ENCODE measurements around the gene CORO1C. TPM values are rescaled to one million over a fixed set of nuclear protein-coding genes. Genes with fewer than 3 reads are reported as not detected.

Gene CORO1C
- total and polyA plus RNA-seq, 9 of the 15 experiments (the other 6 are each of a cell fraction or from before 2014, with no cell fraction given): 55.2 to 280 (median 150) TPM

GRCh38 chr12:108689314-108690190 lies 41.8 kb downstream of the CORO1C start (continued):
- TF ChIP-seq TOE1 (IDR thresholded peaks at IDR 0.05; ENCODE audit: borderline replicate concordance): peak; percentile 40; the same call in 1 of the 2 replicates
- TF ChIP-seq TOE1 (CRISPR knock-in tag; IDR thresholded peaks at IDR 0.05; ENCODE audit: borderline replicate concordance, low read depth): no peak
- TF ChIP-seq HDAC2 (IDR thresholded peaks at IDR 0.05): peak; percentile 68; the same call in 1 of the 2 replicates
- peak; percentile 23 to 62; a peak in 3 of 4 replicates for TF ChIP-seq MAZ (CRISPR knock-in tag; conservative IDR thresholded peaks at IDR 0.05 in 1 of 2, IDR thresholded peaks at IDR 0.05 in 1 of 2)
- peak; percentile 43 for TF ChIP-seq TAF9B (IDR thresholded peaks at IDR 0.05; ENCODE audit: partially characterized antibody)
- 0 out of 2 replicates have a peak, but pooled peaks have one; percentile 51 for TF ChIP-seq HBP1 (CRISPR knock-in tag; IDR thresholded peaks at IDR 0.05)
- peak; percentile 30; the same call in 1 of the 2 replicates for TF ChIP-seq ZBTB2 (IDR thresholded peaks at IDR 0.05)
- TF ChIP-seq USF2 (CRISPR knock-in tag; IDR thresholded peaks at IDR 0.05): no peak
- TF ChIP-seq CC2D1A (IDR thresholded peaks at IDR 0.05): 0 out of 2 replicates have a peak, but pooled peaks have one; percentile 33
- peak; percentile 88 for TF ChIP-seq ZNF384 (IDR thresholded peaks at IDR 0.05; ENCODE audit: low read depth, low read length)
- TF ChIP-seq ARID3B (CRISPR knock-in tag; IDR thresholded peaks at IDR 0.05; ENCODE audit: borderline replicate concordance): no peak
- peak; percentile 78 for TF ChIP-seq MTA3 (IDR thresholded peaks at IDR 0.05; ENCODE audit: borderline replicate concordance)
- TF ChIP-seq MAFK (IDR thresholded peaks at IDR 0.05; ENCODE audit: low read length): 0 out of 2 replicates have a peak, but pooled peaks have one; percentile 36
- peak; percentile 38; the same call in 1 of the 2 replicates for TF ChIP-seq DMBX1 (CRISPR knock-in tag; IDR thresholded peaks at IDR 0.05; ENCODE audit: borderline replicate concordance)
- TF ChIP-seq HCFC1 (IDR thresholded peaks at IDR 0.05; ENCODE audit: low read depth, low read length): 0 out of 2 replicates have a peak, but pooled peaks have one; percentile 24
- TF ChIP-seq PCBP1 (IDR thresholded peaks at IDR 0.05; ENCODE audit: low read depth, low read length, poor library complexity, severe bottlenecking): no peak
